ENCODE measurements around the gene CNTN4.

CNTN4 gene

GRCh38 chr3:2300938-2301337 is 202.3 kb downstream of the CNTN4 start:
- no peak overlapping the region for H3K27ac ChIP-seq
- DNase-seq (ENCODE audit: low spot score) = no peak
- TF ChIP-seq, protein P1, sequence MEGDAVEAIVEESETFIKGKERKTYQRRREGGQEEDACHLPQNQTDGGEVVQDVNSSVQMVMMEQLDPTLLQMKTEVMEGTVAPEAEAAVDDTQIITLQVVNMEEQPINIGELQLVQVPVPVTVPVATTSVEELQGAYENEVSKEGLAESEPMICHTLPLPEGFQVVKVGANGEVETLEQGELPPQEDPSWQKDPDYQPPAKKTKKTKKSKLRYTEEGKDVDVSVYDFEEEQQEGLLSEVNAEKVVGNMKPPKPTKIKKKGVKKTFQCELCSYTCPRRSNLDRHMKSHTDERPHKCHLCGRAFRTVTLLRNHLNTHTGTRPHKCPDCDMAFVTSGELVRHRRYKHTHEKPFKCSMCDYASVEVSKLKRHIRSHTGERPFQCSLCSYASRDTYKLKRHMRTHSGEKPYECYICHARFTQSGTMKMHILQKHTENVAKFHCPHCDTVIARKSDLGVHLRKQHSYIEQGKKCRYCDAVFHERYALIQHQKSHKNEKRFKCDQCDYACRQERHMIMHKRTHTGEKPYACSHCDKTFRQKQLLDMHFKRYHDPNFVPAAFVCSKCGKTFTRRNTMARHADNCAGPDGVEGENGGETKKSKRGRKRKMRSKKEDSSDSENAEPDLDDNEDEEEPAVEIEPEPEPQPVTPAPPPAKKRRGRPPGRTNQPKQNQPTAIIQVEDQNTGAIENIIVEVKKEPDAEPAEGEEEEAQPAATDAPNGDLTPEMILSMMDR (IDR thresholded peaks at IDR 0.05) = no peak
- no peak overlapping the region for H3K4me3 ChIP-seq

DNA sequence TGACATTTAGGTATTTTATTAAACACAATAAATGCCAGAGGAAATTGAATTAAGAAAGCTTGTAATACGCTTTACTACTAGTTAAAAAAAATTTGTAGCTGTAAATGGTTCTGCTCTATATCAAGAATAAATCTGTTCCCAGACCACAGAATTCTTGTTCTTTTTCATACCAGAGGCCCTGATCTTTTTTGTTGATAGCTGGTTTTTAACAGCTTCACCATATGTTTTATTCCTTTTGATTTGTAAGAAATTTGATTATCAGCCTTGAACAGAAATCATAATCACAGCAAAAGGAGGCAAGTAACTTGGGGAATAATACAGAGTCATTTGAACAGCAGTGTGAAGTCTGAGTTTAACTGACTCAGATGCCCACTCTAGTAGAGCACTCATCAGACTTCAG is 202.7 kb downstream of the CNTN4 start:
- DNase-seq (ENCODE audit: low spot score) = no peak
- TF ChIP-seq, protein P1 (IDR thresholded peaks at IDR 0.05) = no peak
- H3K27ac ChIP-seq = no peak overlapping the region
- H3K4me3 ChIP-seq = no peak overlapping the region

DNA sequence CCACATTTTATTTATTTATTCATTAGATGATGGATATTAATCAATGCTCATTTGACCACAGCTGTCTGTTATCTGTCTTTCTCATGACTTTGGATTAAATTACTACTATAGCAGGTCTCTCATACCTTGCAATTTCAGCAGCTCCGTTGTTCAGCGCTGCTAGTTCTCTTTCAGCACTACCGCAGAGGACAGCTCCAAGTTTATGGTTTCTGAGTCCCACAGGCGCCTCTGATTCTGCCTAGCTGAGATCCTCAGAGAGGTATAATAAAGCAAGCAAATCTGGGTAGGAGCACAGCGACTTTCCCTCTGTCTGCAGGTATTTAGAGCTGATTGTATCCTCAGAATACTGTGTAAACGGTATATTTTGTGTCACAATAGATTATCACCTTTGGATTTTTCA is 204.9 kb downstream of the CNTN4 start:
- DNase-seq (ENCODE audit: low spot score) = no peak
- TF ChIP-seq, protein P1 (IDR thresholded peaks at IDR 0.05) = no peak
- no peak overlapping the region for H3K27ac ChIP-seq
- H3K4me3 ChIP-seq = no peak overlapping the region

DNA sequence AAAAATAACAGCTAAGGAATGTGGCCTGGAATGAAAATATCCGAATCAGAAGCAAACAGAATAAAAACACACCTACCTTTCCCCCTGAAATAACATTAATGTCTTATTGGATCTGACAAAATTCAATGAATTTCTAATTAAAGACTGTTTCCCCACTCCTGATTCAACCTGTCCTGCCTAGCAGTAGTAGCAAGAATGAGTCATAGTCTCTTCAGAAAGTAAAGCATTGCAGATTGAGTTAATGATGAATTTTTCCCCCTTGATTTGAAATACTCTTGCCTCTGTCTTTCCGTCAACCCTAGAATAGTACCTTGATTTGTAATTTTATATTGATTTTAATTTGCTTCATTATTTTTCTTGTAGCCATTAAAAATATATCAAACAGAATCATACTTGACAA is 212.4 kb downstream of the CNTN4 start:
- TF ChIP-seq, protein P1 (IDR thresholded peaks at IDR 0.05) = no peak
- DNase-seq (ENCODE audit: low spot score) = no peak
- H3K27ac ChIP-seq = no peak overlapping the region
- no peak overlapping the region for H3K4me3 ChIP-seq

GRCh38 chr3:2317521-2317920 is 218.9 kb downstream of the CNTN4 start:
- no peak for DNase-seq (ENCODE audit: low spot score)
- TF ChIP-seq, protein P1 (IDR thresholded peaks at IDR 0.05) = no peak
- no peak overlapping the region for H3K4me3 ChIP-seq

DNA sequence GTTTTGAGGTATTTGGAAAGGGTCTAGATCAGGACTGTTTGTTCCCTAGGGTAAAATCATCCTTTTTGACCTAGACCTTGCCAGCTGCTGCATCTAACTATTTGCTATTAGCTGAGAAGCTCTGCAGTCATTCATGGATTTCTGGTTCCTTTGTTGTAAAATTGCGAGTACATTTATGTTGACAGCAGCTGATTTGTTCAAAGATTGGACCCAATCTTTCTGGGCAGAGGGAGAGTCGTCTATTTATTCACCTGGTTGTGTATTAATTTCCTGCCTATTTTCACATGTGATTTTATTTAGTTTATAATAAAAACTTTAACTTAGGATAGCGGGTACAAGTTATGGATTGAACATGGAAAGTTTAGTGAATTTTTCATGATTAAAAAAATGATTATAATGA is 236.3 kb downstream of the CNTN4 start:
- TF ChIP-seq, protein P1 (IDR thresholded peaks at IDR 0.05) = no peak
- no peak overlapping the region for H3K4me3 ChIP-seq
- no peak for DNase-seq (ENCODE audit: low spot score)
- H3K27ac ChIP-seq = no peak overlapping the region

More at GRCh38 chr3:2317521-2317920, 218.9 kb downstream of the CNTN4 start:
- H3K27ac ChIP-seq = no peak overlapping the region

DNA sequence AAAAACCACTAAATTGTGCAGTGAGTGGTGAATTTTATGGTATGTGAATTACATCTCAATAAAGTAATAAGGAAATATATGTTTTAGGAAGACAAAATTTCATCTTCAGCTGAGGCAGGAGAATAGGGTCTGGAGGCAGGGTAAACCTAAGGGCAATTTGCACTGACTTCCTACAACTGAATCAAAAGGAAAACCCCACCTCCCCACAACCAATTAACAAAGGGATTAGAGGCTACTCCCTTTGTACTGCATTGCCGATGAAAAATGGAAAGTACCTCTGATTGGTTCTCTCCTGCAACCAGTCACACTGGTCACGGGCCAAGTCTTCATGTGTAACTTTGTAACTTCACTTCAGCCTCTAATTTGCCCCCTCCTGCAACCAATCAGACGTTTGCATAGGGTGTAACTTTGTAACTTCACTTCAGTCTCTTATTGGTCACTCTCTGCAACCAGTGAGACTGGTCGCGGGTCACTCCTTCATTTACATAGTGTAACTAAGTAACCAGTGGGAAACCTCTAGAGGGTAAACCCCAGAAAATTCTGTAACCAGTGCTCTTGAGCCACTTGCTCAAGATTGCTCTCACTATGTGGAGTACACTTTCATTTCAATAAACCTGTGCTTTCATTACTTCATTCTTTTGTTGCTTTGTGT is 244.5 kb downstream of the CNTN4 start:
- DNase-seq (ENCODE audit: low spot score) = no peak
- Histone ChIP-seq H3K4me3 (no peak overlapping the region), H3K27ac (no peak overlapping the region)
- TF ChIP-seq, protein P1 (IDR thresholded peaks at IDR 0.05) = no peak

Measured in coronary artery (tissue), 2 donors.